ENCODE data around the gene MDC1. TPM values are rescaled to one million over a fixed set of nuclear protein-coding genes. Genes with fewer than 3 reads are reported as not detected.

Gene MDC1
- polyA plus RNA-seq, 1 donor (not counting 4 experiments of a cell fraction or from before 2014, with no cell fraction given): 6.9 TPM

GRCh38 chr6:30709101-30709868 is 7.8 kb downstream of the MDC1 start:
- Histone ChIP-seq H3K79me2 (ENCODE audit: control insufficient read depth, insufficient read depth, low read length) (no peaks in the 10 kb centered on the region), H3K9me1 (ENCODE audit: control insufficient read depth, extremely low read depth, insufficient read depth, low read length) (no peaks in the 10 kb centered on the region), H3K4me1 (ENCODE audit: control insufficient read depth, extremely low read depth, insufficient read depth, low read length) (peaks cover 11% of the 10 kb centered on the region), H3K9me3 (ENCODE audit: control insufficient read depth, low read depth, low read length) (no peaks in the 10 kb centered on the region), H4K20me1 (ENCODE audit: control insufficient read depth, extremely low read depth, insufficient read depth, low read length) (no peaks in the 10 kb centered on the region), H3K9ac (ENCODE audit: control insufficient read depth, extremely low read depth, insufficient read depth, low read length) (no peak overlapping the region), H3K4me2 (ENCODE audit: control insufficient read depth, extremely low read depth, insufficient read depth, low read depth, low read length) (no peak overlapping the region), H3K4me3 (ENCODE audit: control insufficient read depth in 2 of 3, extremely low read depth in 1 of 3, insufficient read depth in 2 of 3, low read depth in 1 of 3, low read length in 3 of 3) (no peak overlapping the region), H3K27ac (ENCODE audit: control insufficient read depth, insufficient read depth, low read length) (no peak overlapping the region), H2AFZ (ENCODE audit: control insufficient read depth, low read length) (no peak overlapping the region), H3K36me3 (ENCODE audit: control insufficient read depth in 2 of 2, extremely low read depth in 1 of 2, insufficient read depth in 2 of 2, low read length in 2 of 2) (peaks cover 15 to 25% of the 10 kb centered on the region in 2 experiments), H3K27me3 (ENCODE audit: control insufficient read depth, extremely low read depth, insufficient read depth, low read length) (no peaks in the 10 kb centered on the region)
- dilution Hi-C loops (cut with MboI; ENCODE audit: extremely low pct_ligation_motif_present, low sequenced_read_pairs): no loop called here
- TF ChIP-seq CTCF (optimal IDR thresholded peaks at IDR 0.05 in 1 of 3, IDR thresholded peaks at IDR 0.05 in 1 of 3, conservative IDR thresholded peaks at IDR 0.05 in 1 of 3; ENCODE audit: extremely low read depth in 1 of 3, insufficient read depth in 2 of 3, low read length in 3 of 3) (no peak), EZH2 (IDR thresholded peaks at IDR 0.05; ENCODE audit: low read length) (no peak)
- DNase-seq (ENCODE audit: low read depth, low spot score) (no peak), FAIRE-seq (no peak)

- peaks cover 10 to 19% of the 10 kb centered on the region in 2 experiments for H3K36me3 ChIP-seq (ENCODE audit: control insufficient read depth in 2 of 2, extremely low read depth in 1 of 2, insufficient read depth in 2 of 2, low read length in 2 of 2)
- H3K9ac ChIP-seq (ENCODE audit: control insufficient read depth, extremely low read depth, insufficient read depth, low read length): no peak overlapping the region
These were observed 9.7 kb downstream of the MDC1 start for GRCh38 chr6:30707281-30707850.

More at GRCh38 chr6:30707281-30707850, 9.7 kb downstream of the MDC1 start:
- FAIRE-seq (no peak), DNase-seq (ENCODE audit: low read depth, low spot score) (no peak)
- Histone ChIP-seq H3K4me2 (ENCODE audit: control insufficient read depth, extremely low read depth, insufficient read depth, low read depth, low read length) (no peak overlapping the region), H3K27me3 (ENCODE audit: control insufficient read depth, extremely low read depth, insufficient read depth, low read length) (no peaks in the 10 kb centered on the region), H2AFZ (ENCODE audit: control insufficient read depth, low read length) (no peak overlapping the region), H3K27ac (ENCODE audit: control insufficient read depth, insufficient read depth, low read length) (no peak overlapping the region), H3K4me1 (ENCODE audit: control insufficient read depth, extremely low read depth, insufficient read depth, low read length) (peaks cover 3% of the 10 kb centered on the region), H3K9me3 (ENCODE audit: control insufficient read depth, low read depth, low read length) (no peaks in the 10 kb centered on the region), H3K79me2 (ENCODE audit: control insufficient read depth, insufficient read depth, low read length) (no peaks in the 10 kb centered on the region), H3K4me3 (ENCODE audit: control insufficient read depth in 2 of 3, extremely low read depth in 1 of 3, insufficient read depth in 2 of 3, low read depth in 1 of 3, low read length in 3 of 3) (no peak overlapping the region), H4K20me1 (ENCODE audit: control insufficient read depth, extremely low read depth, insufficient read depth, low read length) (no peaks in the 10 kb centered on the region), H3K9me1 (ENCODE audit: control insufficient read depth, extremely low read depth, insufficient read depth, low read length) (no peaks in the 10 kb centered on the region)
- dilution Hi-C loops (cut with MboI; ENCODE audit: extremely low pct_ligation_motif_present, low sequenced_read_pairs): no loop called here
- no peak for TF ChIP-seq CTCF (optimal IDR thresholded peaks at IDR 0.05 in 1 of 3, IDR thresholded peaks at IDR 0.05 in 1 of 3, conservative IDR thresholded peaks at IDR 0.05 in 1 of 3; ENCODE audit: extremely low read depth in 1 of 3, insufficient read depth in 2 of 3, low read length in 3 of 3)
- TF ChIP-seq EZH2 (IDR thresholded peaks at IDR 0.05; ENCODE audit: low read length): no peak

All from keratinocyte (primary cell).